Fibroblast of lung (primary cell): ENCODE measurements around the gene CDYL. TPM values are rescaled to one million over a fixed set of nuclear protein-coding genes. Genes with fewer than 3 reads are reported as not detected.

Experiments used
- DNase-seq, 2 donors: peaks; one replicate each; pipeline versions ENCODE4 v3.0.0 to v3.0.0-alpha.2; 2010; ENCODE audit warnings: low read depth in 2 of 2
- H2AFZ ChIP-seq: 2 replicates; pipeline ENCODE4 v1.5.1; 2012; ENCODE audit warnings: low read length, control low read depth, inconsistent platforms
- H3K27ac ChIP-seq: 2 replicates; pipeline ENCODE4 v1.5.1; 2011; ENCODE audit warnings: low read length, control low read depth; ENCODE audit not compliant: insufficient read depth
- H3K27me3 ChIP-seq: 2 replicates; pipeline ENCODE4 v1.5.1; 2011; ENCODE audit warnings: mild to moderate bottlenecking, low read length; ENCODE audit not compliant: control insufficient read depth, insufficient read depth
- H3K36me3 ChIP-seq: 2 replicates; pipeline ENCODE4 v1.5.1; 2011; ENCODE audit warnings: low read length; ENCODE audit not compliant: control insufficient read depth, insufficient read depth
- H3K4me1 ChIP-seq: 2 replicates; pipeline ENCODE4 v1.5.1; 2011; ENCODE audit warnings: low read length; ENCODE audit not compliant: control insufficient read depth, insufficient read depth; ENCODE audit errors: extremely low read depth
- H3K4me2 ChIP-seq: 2 replicates; pipeline ENCODE4 v1.5.1; 2011; ENCODE audit warnings: low read length, control low read depth; ENCODE audit not compliant: insufficient read depth; ENCODE audit errors: extremely low read depth
- H3K4me3 ChIP-seq, 4 experiments: fragments of 200-600 bp in 1 of 4; sonication (generic) in 1 of 4; replicated peaks in 1 of 4; 2 replicates each; pipeline ENCODE4 v1.5.1; 2011 to 2016; ENCODE audit warnings: low read length in 4 of 4, low read depth in 3 of 4, mild to moderate bottlenecking in 3 of 4, control low read depth in 2 of 4, inconsistent platforms in 1 of 4, mixed read lengths in 1 of 4; ENCODE audit not compliant: insufficient read depth in 1 of 4; ENCODE audit errors: control extremely low read depth in 1 of 4
- H3K79me2 ChIP-seq: 2 replicates; pipeline ENCODE4 v1.5.1; 2012; ENCODE audit warnings: mild to moderate bottlenecking, low read length, inconsistent platforms; ENCODE audit not compliant: control insufficient read depth, insufficient read depth
- H3K9ac ChIP-seq: 2 replicates; pipeline ENCODE4 v1.5.1; 2011; ENCODE audit warnings: mild to moderate bottlenecking, low read length, control low read depth; ENCODE audit not compliant: insufficient read depth
- H3K9me3 ChIP-seq: 2 replicates; pipeline ENCODE4 v1.5.1; 2012; ENCODE audit warnings: low read depth, low read length; ENCODE audit not compliant: control insufficient read depth, insufficient read depth
- H4K20me1 ChIP-seq: 2 replicates; pipeline ENCODE4 v1.5.1; 2011; ENCODE audit warnings: low read length; ENCODE audit not compliant: control insufficient read depth, insufficient read depth; ENCODE audit errors: extremely low read depth
- CTCF ChIP-seq, 2 donors: IDR thresholded peaks in 1 of 2; conservative IDR thresholded peaks in 1 of 2; 1 replicate in 1 of 2; 2 replicates in 1 of 2; pipeline ENCODE4 v1.5.1; 2011 to 2012; ENCODE audit warnings: low read length in 2 of 2, control low read depth in 1 of 2, inconsistent platforms in 1 of 2, low read depth in 1 of 2, mild to moderate bottlenecking in 1 of 2
- EZH2 ChIP-seq: IDR thresholded peaks from 2 replicates; pipeline ENCODE4 v1.5.1; 2012; ENCODE audit warnings: low read length, control low read depth, mild to moderate bottlenecking; ENCODE audit errors: missing control alignments
- polyA plus RNA-seq, 2 donors: library from polyadenylated mRNA; depleted of rRNA in 1 of 2; stranded (reverse) in 1 of 2; unstranded in 1 of 2; fragments of >200 nt; gene quantifications; 2 replicates each; pipeline ENCODE4 v1.2.1, GENCODE V29; 2011 to 2012; ENCODE audit warnings: missing spikeins in 1 of 2
- total RNA-seq: library from RNA; depleted of rRNA; stranded (reverse); fragments of >200 nt; gene quantifications from 2 replicates; pipeline ENCODE4 v1.2.1, GENCODE V29; 2014

CDYL gene
- total and polyA plus RNA-seq, 2 donors (not counting 1 experiment from before 2014, with no cell fraction given) = 20.6 to 24.9 TPM

- Histone ChIP-seq H3K79me2 (no peaks in the 10 kb centered on the region), H3K4me3 (no peak overlapping the region), H3K9ac (no peak overlapping the region), H3K4me1 (no peaks in the 10 kb centered on the region), H3K36me3 (no peaks in the 10 kb centered on the region), H4K20me1 (no peaks in the 10 kb centered on the region), H3K27ac (no peak overlapping the region), H3K27me3 (no peaks in the 10 kb centered on the region), H2AFZ (no peak overlapping the region), H3K9me3 (no peaks in the 10 kb centered on the region), H3K4me2 (no peak overlapping the region)
- no peak for TF ChIP-seq CTCF (conservative IDR thresholded peaks at IDR 0.05 in 1 of 2, IDR thresholded peaks at IDR 0.05 in 1 of 2; ENCODE audit: low read depth in 1 of 2, low read length in 2 of 2)
- TF ChIP-seq EZH2 = no peak
- DNase-seq = no peak
Measured at GRCh38 chr6:4747588-4747987, 28.6 kb upstream of the CDYL start.

- Histone ChIP-seq H3K9me3 (no peaks in the 10 kb centered on the region), H3K36me3 (no peaks in the 10 kb centered on the region), H2AFZ (no peak overlapping the region), H3K4me1 (no peaks in the 10 kb centered on the region), H4K20me1 (no peaks in the 10 kb centered on the region), H3K4me2 (no peak overlapping the region), H3K27me3 (no peaks in the 10 kb centered on the region), H3K9ac (no peak overlapping the region), H3K27ac (no peak overlapping the region), H3K4me3 (no peak overlapping the region), H3K79me2 (no peaks in the 10 kb centered on the region)
- no peak for DNase-seq
- no peak for TF ChIP-seq EZH2
- no peak for TF ChIP-seq CTCF (conservative IDR thresholded peaks at IDR 0.05 in 1 of 2, IDR thresholded peaks at IDR 0.05 in 1 of 2; ENCODE audit: low read depth in 1 of 2, low read length in 2 of 2)
Measured at GRCh38 chr6:4751823-4752464, 24.3 kb upstream of the CDYL start.

- Histone ChIP-seq H3K27ac (no peak overlapping the region), H4K20me1 (no peaks in the 10 kb centered on the region), H3K4me1 (no peaks in the 10 kb centered on the region), H2AFZ (no peak overlapping the region), H3K27me3 (no peaks in the 10 kb centered on the region), H3K9ac (no peak overlapping the region), H3K4me2 (no peak overlapping the region), H3K79me2 (no peaks in the 10 kb centered on the region), H3K4me3 (no peak overlapping the region), H3K9me3 (no peaks in the 10 kb centered on the region), H3K36me3 (no peaks in the 10 kb centered on the region)
- TF ChIP-seq EZH2 = no peak
- TF ChIP-seq CTCF (conservative IDR thresholded peaks at IDR 0.05 in 1 of 2, IDR thresholded peaks at IDR 0.05 in 1 of 2; ENCODE audit: low read depth in 1 of 2, low read length in 2 of 2) = no peak
- peak in 1 of 2 donors; percentile 39 for DNase-seq
Measured at GRCh38 chr6:4756247-4756646, 20.0 kb upstream of the CDYL start.
